Midbrain (tissue), 1 donor: ENCODE measurements around the gene CLC.
"Not testable (repeated sequence)": the region's sequence is repeated elsewhere in the genome, so short reads cannot be mapped to it uniquely, and the experiment has no call there.

Experiments used
- DNase-seq: peaks from one replicate; lab custom pipeline; 2025; lab: John Stamatoyannopoulos, UW

The CLC gene

DNA sequence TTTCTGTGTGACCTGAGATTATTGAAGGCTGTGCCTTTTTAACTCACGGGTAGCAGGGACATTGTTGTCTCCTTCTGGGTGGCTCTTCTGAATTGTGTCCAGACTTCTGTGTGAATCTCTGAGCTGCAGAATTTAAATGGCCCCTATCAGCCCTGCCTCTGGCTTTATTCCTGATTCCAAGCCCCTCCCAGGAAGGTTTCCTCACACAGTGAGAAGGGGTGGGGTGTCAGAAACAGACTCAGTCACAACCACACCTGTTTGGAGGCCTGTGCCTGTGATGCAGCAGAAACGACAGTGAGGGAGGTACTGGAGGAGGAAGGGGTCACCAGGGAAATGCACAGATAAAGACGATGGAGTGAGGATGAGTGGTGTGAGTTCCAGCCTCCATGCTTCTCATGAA, at the start of gene CLC:
TSS of gene CLC (minus strand) at position 139 of the 400 bp plus-strand sequence. CDS start at position 62, 77 bp downstream.
- DNase-seq = no peak

DNA sequence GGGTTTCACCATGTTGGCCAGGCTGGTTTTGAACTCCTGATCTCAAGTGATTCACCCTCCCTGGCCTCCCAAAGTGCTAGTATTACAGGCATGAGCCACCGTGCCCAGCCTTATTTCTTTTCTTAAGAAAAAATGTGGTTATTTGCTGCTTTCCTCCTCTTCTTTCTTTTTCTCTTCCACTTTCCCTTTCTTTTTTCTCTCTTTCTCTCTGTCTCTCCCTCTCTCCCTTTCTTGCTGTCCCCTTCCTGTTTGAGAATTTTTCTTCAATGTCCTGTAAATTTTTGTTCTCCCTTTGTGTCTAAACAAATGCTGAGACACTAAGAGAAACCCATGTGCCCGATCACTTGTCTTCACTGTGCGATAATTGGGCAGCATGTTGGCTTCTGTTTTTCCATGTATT, 43.1 kb upstream of the CLC start:
- DNase-seq = no peak

DNA sequence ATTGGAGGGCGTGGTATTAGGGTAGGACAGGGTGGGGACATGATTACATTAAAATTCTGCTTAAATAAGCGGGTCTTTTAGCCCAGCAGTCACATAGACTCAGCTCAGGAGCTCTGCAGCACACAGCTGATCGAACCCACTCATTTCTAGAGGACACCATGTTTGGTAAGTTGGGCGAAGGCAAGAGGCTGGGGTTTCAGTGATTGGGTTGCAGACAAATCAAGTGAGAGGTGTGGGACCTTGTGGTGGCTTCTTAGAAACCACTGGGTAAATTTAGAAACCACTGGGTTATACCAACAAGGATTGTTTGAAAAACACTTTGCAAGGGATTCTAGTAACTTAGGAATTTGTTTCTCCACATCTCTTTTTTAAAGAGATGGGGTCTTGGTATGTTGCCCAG, 40.9 kb upstream of the CLC start, which contains the start of gene LEUTX:
TSS of gene LEUTX (plus strand) at position 92 of the 400 bp plus-strand sequence. CDS start at position 159, 67 bp downstream.
- DNase-seq = no peak

DNA sequence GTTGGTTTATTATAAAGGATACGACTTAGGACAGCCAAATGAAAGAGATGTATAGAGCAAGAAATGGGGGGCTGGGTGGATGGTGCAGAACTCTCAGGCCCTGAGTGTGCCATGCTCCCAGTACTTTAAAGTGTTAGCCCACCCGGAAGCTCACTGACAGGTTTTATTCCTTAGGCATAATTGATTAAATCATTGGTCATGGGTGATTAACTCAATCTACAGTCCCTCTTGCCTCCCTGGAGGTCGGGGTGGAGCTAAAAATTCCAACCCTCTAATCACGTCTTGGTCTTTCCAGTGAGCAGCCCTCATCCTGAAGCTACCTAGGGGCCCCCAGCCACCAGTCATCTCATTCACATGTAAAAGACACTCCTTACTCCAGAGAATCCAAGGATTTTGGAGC, 31.0 kb upstream of the CLC start:
- DNase-seq = no peak

DNA sequence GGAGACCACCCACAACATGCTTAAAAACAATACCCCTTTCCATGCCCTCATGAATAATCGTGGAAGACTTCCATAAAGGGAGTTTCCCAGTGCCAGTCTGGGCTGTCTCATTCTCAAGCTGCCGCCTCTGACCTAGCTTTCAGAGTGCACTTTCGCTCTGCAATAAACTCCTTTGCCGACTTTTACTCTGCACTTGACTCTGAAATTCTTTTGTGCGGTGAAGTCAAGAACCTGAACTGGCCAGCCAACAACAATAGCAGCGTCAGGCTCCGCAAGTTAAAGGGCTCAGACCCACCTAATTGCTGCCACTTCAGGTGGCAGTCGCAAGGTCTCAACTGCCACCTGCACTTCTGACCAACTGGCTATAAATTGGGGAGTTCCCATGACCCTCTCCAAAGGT, 30.5 kb upstream of the CLC start:
- DNase-seq = no peak

DNA sequence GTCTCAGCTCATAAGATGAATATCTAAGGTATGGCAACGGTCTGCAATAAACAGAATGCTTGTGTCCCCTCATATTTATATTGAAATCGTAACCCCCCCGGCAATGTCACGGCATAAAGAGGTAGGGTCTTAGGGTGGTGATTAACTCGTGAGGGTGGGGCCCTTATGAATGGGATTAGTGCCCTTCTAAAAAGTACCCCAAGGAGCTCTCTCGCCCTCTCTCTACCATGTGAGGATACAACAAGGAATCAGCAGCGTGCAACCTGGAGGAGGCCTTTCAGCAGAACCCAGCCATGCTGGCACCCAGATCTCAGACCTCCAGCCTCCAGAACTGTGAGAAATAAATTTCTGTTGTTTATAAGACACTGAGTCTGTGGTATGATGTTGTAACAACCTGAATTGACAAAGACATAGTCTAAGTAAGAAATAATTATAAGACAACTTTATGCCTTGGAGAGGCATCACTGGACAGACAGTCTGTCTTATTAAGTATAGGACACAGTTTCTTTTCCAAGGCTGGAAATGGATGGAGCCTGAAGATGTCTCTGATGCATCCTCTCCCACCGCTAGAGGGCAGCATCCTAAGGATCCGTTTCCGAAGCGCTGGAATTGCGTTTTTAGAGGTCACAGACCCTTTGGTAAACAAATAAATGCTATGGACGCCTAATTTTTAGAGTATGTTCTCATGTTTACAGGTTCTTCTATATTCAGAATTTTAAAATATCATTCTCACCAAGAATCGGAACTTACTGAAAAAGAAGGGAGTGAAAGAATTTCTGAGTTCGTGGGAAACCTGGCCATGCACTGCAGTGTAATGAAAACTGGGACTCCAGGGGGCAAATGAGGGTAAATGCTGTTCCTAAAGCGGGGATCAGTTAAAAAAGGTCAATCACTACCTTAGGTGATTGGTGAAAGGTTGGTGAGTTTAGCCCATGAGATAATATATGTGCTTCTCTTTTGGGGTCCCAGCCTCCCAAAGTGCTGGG, 27.6 kb upstream of the CLC start:
- DNase-seq = peak; percentile 2

DNA sequence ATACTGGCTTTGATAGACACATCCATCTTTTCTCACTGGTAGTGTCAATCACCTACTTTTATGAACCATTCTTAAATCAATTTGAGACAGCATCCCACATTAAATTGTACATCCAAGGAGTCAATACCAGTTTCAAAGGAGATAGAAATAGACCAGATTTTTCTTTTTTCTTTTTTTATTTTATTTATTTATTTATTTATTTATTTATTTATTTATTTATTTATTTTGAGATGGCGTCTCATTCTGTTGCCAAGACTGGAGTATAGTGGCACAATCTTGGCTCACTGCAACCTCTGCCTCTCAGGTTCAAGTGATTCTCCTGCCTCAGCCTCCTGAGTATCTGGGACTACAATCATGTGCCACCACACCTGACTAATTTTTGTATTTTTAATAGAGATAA, 24.0 kb upstream of the CLC start:
- not testable (repeated sequence) for DNase-seq

DNA sequence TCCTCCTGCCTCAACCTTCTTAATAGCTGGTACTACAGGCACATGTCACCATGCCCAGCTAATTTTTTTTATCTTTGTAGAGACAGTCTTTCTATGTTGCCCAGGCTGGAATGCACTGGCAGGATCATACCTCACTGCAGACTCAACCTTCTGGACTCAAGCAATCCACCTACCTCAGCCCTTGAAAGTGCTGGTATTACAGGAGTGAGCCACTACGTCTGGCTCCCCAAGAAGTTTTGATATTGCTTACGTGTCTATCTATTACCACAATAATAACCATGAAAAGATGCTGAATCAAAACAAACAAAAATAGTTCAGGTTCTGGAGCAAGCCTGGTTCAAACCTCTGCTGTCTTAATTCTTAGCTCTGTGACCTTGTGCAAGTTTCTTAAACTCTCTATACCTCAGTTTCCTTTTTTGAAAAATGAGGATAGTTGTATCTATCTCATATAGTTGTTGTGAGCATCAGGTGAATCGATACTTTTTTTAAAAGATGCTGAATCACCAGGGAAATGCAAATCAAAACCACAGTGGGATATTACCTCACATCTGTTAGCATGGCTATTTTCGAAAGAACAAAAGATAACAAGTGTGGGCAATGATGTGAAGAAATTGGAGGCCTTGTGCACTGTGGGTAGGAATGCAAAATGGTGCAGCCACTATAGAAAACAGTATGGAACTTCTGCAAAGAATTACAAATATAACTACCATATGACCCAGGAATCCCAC, 21.8 kb upstream of the CLC start:
- no peak for DNase-seq

DNA sequence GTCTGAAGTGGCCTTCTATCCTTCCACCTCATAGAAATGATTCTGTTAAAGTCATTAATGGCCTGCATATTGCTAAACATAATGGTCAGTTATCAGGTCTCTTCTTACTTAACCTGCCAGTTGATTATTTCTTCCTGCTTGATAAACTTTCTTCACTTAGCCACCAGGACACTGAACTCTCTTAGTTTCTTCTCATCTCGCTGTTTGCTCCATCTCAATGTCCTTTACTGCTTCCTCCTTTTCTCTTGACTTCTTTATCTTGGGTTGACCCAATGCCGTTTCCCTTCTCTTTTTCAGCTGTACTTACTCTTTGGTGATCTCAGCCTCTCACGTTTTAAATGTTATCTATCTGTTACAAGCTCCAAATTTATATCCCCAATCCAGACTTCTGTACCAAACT, 17.1 kb upstream of the CLC start:
- no peak for DNase-seq

DNA sequence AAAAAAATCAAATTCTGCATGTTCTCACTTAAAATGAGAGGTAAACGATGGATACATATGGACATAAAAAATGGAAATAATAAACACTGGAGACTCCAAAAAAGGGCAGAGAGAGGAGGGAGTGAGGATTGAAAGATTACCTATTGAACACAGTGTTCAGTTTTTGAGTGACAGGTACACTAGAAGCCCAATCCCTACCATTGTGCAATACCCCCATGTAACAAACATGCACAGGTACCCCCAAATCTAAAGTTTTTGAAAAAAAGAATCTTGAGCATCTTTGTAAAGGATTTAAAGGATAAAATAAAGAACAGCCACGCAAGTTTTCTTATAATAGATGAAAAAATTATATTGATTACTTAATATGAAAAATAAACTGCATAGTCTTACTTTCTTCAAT, 16.7 kb upstream of the CLC start:
- DNase-seq = no peak

DNA sequence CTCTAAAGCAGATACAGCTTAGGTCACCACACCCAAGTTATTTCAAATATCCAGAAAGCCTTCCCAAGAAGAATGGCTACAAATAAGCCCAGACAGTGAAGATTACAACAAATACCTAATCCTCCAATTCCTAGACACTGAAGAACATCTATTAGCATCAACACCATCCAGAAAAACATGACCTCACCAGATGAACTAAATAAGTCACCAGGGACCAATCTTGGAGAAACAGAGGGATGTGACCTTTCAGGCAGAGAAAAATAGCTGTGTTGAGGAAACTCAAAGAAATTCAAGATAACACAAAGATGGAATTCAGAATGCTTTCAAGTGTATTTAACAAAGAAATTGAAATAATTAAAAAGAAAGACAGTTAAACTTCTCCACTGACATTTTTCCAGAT, 15.0 kb upstream of the CLC start:
- DNase-seq = no peak

DNA sequence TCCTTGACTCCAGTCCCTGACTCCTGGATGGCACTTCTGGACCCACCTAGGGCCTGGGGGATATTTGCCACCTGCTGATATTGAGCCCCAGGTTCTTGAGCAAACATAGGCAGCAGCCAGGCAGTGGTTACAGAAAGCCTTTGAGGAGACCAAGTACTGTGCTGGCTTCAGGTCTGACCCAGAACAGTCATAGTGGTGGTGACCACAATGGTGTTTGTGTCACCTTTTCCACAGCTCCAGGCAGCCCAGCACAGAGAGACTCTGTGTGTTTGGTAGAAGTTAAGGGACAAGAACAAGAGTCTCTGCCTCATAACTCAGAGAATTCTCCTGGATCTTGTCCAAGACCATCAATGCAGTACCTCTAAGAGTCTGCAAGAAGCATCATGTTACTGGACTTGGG, 14.6 kb upstream of the CLC start:
- DNase-seq = no peak

DNA sequence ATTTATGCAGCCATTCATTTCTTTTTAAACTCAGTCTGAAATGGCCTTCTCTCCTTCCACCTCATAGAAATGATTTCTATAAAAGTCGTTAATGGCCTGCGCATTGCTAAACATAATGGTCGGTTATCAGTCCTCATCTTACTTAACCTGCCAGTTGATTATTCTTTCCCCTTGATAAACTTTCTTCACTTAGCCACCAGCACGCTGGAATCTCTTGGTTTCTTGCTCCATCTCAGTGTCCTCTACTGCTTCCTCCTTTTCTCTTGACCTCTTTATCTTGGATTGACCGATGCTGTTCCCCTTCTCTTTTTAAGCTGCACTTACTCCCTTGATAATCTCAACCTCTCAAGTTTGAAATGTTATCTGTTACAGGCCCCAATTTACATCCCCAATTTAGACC, 12.2 kb upstream of the CLC start:
- DNase-seq = no peak

DNA sequence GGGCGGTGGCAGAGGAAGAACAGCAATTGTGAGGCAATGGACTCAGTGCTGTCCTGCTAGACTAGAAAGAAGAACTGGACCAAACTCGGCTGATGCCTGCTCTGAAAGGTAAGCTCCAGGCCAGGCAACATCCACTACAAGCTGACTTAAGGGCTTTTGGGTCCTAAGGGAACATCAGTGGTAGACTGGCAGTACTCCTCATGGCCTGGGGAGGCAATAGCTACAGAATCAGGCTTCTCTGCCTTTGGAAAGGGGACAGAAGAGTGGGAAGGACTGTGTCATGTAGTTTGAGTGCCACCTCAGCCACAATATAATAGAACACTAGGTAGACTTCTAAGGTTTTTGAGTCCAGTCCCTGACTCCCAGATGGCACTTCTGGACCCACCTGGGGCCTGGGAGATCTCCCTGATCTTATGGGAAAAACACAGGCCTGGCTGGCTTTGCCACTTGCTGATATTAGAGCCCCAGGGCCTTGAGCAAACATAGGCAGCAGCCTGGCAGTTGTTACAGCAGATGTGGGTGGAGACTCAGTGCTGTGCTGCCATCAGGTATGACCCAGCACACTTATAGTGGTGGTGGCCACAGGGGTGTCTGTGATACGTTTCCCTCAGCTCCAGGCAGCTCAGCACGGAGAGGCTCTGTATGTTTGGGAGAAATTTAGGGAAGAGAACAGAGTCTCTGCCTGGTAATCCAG, 9.2 kb upstream of the CLC start:
- DNase-seq = no peak

DNA sequence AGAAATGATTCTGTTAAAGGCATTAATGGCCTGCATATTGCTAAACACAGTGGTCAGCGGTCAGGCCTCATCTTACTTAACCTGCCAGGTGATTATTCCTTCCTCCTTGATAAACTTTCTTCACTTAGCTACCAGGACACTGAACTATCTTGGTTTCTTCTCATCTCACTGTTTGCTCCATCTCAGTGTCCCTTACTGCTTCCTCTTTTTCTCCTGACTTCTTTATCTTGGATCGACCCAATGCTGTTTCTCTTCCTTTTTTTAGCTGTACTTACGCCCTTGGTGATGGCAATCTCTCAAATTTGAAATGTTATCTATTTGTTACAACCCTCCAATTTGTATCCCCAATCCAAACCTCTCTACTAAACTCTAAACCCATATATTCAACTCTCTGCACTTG, 7.8 kb upstream of the CLC start:
- no peak for DNase-seq

DNA sequence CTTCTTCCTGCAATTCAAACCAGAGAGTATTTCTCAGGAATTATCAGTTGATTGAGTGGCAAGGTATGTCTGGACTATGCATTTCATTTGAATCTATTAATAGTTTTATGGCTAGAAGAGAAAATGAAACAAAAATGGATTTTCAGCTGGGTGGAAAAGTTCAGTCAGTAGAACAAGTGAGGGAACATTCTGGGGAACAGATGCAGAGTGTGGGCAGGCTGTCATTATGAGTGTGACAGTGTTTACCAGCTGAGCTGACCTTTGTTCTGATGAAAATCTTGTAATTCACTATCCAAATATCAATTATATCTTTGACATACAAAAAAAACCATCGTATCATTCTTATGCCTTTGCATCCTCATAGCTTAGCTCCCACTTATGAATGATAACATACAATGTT, 2.6 kb upstream of the CLC start:
- DNase-seq = no peak

DNA sequence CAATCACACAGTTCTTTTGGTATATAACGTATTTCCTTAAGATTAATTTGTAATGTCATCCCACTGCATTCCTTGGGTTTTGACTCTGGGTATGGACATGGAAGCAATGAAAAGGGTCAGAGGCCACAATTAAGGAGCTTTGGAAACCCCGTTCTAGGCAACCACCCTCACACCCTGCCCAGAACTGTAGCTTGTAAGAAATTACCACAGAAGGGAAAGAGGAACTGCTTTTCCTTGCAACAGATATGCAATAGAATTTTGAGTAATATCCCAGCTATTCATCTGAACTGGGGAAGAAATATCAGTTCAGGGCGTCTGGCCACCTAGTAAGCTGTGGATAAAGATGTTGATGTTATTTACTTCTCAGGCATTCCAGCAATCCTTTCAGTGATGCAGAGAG, 985 bp upstream of the CLC start:
- DNase-seq = no peak

DNA sequence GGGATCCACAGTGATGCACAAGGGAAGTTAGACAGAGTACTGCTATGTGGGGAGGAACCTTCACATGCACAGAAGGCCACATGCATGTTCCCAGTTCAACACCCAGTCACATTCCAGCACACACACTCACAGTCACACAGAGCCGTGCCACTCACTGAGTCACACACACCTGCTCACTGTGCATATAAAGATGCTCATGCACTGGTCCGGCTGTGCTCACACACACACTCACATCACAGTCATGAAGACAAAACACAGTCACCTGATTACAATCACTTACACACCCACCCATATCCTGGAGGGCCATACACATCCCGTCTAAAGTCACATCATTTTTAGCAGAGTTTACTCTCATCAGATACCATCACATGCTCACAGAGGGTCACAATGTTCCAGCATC, 478 bp downstream of the CLC start:
- no peak for DNase-seq

DNA sequence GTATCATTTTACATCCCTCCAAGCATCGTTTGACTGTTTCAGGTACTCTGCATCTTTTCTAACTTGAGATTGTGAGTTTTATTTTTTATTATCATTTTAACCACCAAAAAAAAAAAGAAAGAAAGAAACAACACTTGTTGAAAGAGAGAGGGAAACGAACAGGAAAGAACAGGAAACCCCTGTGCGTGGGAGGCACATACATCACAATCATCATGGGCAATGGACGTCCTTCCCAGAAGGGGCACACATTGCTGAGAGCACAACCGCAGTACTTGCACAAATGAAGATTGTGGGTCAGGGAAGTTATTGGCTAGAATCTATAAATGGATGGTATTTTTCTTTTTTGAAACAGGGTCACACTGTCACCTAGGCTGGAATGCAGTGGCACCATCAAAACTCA, 1.7 kb downstream of the CLC start:
- no peak for DNase-seq

DNA sequence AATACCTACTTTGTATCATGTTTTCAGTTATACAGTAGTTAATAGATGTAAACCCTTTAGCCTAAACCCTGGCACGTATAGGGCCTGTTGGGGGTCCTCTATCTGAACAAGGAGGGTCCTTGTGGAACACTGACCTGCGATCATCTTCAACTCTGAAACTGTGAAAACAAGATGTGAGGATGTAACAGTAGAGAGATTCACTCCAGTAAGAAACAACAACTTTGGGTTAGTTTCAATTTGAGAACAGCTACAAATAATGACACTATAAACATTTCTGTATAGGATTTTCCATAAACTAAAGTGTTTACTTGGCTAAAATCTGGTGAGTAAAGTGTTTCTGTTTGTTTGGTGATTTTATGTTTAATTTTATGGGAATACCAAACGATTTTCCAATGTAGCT, 2.1 kb downstream of the CLC start:
- no peak for DNase-seq

DNA sequence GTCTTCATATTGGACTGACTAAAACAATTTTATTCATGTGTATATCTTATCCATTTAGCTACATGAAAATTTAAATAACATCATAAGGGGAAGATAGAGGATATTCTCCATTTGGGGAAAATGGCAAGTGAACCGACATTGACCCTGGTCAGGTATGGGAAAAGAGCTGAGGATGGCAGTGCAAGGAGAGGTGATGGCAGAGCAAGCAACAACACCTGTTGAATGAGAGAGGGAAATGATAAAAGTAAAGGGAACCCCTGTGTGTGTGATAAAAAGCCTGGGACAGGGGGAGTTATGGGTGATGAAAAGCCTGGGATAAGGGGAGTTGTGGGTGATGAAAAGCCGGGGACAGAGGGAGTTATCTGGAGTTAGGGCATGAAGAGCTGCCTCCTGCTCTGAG, 4.0 kb downstream of the CLC start:
- DNase-seq = no peak

DNA sequence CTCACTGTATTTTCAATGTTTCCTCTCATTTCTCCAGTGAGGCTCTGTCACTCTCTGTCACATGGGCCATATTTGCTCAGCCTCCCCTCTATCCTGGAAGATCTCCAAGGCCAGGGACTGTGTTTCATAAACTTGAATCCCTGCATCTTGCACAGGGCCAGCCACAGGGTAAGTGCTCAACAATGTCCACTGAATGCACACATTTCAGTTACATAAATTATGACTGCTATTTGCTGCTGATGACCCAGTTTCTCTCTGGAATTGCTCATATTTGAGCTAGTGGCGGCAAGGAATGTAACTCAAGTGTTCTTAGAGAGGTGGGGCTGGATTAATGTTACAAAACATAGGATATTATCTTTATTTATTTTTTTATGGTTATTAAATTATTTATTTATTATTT, 6.1 kb downstream of the CLC start:
- DNase-seq = no peak

DNA sequence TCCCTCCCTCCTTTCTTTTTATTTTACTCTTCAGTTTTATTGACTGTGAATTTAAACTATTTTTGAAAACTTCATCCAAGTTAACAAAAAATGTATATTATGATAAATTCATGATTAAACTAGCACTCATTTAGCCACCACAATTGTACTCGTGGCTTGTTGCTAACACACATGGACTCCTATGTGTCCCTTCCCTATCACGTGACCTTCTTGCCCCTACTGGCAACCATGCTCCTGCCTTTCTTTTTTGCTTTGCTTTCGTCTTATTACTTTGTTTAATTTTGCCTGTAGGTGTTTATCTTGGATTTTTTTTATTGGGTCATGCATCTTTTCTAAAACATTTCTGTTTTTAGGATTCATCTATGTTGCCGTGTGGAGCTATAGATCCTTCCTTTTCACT, 8.2 kb downstream of the CLC start:
- no peak for DNase-seq
